SKM-1 treated with dmso at 0.1 percent for 144 hours (cell line): Measurements from ENCODE around the gene TMEM204.
A peak's percentile ranks its signal among the peaks of the same experiment; 100 is the strongest.

ENCODE experiments used
- DNase-seq: peaks from one replicate; lab custom pipeline; 2025; ENCODE audit not compliant: unreplicated experiment; lab: John Stamatoyannopoulos, UW

TMEM204 gene

GRCh38 chr16:1556254-1556653, 22.8 kb downstream of the TMEM204 start:
- DNase-seq, result no peak

- no peak for DNase-seq
Observed at GRCh38 chr16:1557074-1557473, 23.6 kb downstream of the TMEM204 start.

DNA sequence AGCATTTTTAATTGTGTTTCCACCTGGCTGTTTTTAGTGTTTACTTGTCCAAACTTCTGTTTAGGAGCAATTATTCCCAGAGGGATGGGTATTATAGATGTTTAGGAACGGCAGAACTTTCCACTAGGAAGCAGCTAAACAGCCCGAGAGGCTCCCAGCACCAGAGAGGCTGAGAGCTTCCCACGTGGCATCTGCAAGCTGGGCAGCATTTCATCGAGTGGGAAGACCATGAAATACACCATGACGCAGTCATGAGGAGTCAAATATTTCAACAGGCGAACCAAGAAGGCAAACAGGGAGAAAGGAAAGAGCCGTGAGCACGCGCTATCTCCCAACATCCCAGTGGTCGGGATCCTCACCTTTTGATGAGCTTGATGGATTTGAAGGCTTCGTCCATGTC, 24.1 kb downstream of the TMEM204 start:
- no peak for DNase-seq

DNA sequence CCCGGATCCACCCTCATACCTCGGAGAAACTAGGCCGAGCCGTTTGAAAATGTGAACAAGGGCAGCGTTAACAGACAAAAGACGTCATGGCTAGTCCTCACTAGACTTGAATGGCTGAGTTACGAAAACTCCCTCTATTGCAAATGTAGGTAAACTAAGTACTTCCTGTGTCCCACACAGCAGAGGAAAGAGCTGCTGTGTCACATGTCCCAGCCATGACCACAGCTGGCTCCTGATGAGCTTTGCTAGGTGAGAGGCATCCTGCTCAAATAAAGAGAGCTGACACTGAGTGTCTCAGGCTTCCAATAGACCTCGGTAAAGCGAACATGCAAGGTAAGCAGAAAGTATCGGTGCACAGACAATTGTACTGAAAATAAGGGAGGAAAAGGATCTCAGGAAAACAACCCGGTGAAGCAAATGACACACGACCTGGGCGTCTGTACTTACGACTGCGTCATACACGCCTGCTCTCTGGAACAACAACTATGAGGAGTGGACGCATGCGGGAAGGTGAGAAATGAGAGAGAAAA, 26.0 kb downstream of the TMEM204 start:
- peak; percentile 23 for DNase-seq

- DNase-seq, result no peak
Observed at GRCh38 chr16:1560153-1560552, 26.7 kb downstream of the TMEM204 start.

- no peak for DNase-seq
Observed at GRCh38 chr16:1560866-1561265, 27.4 kb downstream of the TMEM204 start.

DNA sequence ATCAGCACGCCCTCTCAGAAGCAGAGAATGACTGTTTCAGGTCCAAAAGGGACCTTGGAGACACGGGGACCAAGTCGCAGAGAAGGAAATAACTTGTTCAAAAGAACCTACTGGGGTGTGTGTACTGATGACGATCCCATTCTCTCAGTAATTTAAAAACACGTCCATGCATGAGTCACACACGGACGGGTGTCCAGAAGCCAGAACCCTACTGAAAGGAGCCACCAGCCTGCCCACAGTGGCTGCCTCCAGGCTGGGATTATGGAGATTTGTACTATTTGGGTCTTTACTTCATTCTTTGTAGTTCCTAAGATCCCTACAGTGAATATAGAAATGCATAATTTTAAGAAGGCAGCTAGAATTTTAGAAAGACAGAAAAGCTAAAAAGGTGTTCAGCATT, 27.8 kb downstream of the TMEM204 start:
- no peak for DNase-seq

GRCh38 chr16:1561836-1562235, 28.4 kb downstream of the TMEM204 start:
- no peak for DNase-seq

DNA sequence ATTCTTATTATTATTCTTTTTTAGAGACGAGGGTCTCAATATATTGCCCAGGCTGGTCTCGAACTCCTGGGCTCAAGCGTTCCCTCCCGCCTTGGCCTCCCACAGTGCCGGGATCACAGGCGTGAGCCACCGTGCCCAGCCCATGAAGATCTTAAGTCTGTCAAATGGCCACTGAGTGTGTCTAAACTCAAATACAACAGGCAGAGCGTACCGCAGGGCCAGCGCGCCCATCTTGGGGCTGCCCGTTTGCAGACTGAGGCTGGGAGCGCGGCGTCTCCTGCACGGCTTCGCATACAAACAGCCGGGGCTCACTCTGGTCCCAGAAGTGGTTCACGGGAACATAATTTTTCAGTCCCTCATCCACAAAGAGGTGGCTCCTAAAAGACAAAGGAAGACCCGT, 30.3 kb downstream of the TMEM204 start:
- DNase-seq, result no peak

DNA sequence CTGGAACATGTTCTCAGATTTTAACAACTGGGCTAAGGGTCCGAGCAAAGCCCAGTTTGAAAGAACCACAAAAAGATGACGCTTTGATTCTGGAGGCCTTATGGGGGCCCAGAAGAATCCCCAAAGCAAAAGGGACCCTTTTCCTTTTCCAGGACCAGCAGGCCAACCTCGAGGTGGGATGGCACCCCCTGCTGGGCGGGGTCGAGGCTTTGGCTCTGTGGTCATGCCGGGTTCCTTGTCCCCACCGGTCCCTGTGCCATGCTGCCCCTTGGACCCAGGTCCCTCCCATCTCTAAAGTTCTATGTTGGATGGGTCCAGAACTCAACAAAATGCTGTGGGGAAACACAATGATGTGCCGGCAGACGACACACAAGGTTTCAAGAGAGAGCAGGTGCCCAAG, 30.9 kb downstream of the TMEM204 start:
- no peak for DNase-seq

- DNase-seq, result no peak
Observed at GRCh38 chr16:1565083-1565805, 31.8 kb downstream of the TMEM204 start.

- no peak for DNase-seq
Observed at GRCh38 chr16:1567988-1568387, 34.5 kb downstream of the TMEM204 start.

GRCh38 chr16:1571012-1571671, 37.7 kb downstream of the TMEM204 start:
- no peak for DNase-seq

GRCh38 chr16:1572673-1573072, 39.2 kb downstream of the TMEM204 start:
- no peak for DNase-seq

- no peak for DNase-seq
Observed at GRCh38 chr16:1573301-1573700, 39.8 kb downstream of the TMEM204 start.

DNA sequence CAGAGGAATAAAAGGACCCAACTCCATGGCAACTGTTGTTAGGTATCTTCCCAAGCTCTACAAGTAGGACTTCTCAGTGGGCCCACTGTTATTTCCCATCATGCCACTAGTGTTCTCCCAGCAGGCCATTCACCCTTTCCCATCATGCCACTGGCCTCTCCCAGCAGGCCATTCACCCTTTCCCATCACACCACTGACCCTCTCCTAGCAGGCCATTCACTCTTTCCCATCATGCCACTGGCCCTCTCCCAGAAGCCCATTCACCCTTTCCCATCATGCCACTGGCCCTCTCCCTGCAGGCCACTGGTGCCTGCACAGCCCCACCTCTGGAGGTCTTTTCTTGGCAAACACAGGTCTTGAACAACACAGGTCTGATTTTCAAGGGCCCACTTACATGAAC, 42.1 kb downstream of the TMEM204 start:
- no peak for DNase-seq

DNA sequence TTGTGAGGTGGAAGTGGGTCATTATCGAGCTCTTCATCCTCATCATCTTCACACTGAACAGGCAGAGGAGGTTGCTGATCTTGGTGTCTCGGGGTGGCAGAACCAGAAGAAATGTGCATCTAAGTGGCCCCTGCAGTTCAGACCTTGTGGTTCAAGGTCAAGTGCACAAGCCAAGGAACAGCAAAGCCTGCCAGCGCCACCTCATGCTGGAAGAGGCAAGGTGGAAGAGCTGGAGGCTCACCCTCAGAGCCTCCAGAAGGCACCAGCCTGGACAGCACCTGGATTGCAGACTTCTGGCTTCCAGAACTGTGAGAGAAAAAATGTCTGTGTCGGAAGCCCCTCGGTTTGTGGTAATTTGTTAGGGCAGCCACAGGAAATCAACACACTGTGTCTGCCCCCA, 45.7 kb downstream of the TMEM204 start:
- DNase-seq, result no peak

GRCh38 chr16:1580256-1580655, 46.8 kb downstream of the TMEM204 start:
- DNase-seq, result no peak

DNA sequence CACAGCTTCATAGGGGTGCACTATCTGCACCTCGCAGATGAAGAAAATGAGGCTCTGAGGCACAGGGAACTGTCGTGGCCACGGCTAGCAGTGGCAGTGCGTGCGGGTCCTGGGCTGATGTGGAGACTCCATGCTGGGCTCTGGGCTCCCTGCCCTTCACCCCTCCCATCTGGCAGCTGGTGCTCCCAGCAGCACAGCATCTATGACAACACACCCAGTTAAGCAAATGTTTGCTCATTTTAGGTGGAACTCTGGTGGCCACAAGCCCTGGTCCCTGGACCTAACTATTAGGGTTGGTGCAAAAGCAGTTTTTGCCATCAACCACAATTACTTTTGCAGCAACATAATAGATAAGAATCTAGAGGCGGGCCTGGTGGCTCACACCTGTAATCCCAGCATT, 47.5 kb downstream of the TMEM204 start:
- DNase-seq, result no peak

GRCh38 chr16:1581804-1582203, 48.3 kb downstream of the TMEM204 start:
- no peak for DNase-seq

DNA sequence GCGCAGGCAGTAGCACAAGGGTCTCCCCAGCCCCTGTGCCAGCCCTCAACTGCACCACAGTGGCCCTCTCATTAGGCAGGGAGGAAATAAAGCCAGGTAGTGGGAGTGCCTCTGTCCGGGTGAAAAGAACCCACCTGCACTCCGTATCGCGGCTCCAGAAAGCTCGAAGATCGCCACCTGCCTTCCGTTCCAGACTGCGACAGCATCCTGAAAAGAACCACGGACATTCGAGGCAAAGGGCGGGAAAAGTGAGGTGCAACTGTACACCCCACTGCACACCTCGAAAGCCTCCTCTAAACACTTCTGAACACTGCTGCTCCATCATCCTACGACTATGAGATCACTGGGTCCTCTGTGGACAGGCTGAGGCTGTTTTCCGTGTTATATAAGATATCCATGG, 49.7 kb downstream of the TMEM204 start:
- DNase-seq, result no peak

GRCh38 chr16:1584926-1585484, 51.5 kb downstream of the TMEM204 start:
- DNase-seq, result no peak
